Ramos (cell line): ENCODE measurements around the gene UGT2B17.

ENCODE experiments used
- in situ Hi-C: fragments of 300-500 bp; cut with MboI; formaldehyde crosslinking; loops from one replicate; pipeline ENCODE4 v1.14.3; 2022; ENCODE audit warnings: low sequenced_read_pairs; ENCODE audit not compliant: unreplicated experiment

UGT2B17 gene

GRCh38 chr4:68490826-68491457, 85.2 kb downstream of the UGT2B17 start:
- in situ Hi-C loops, result loop anchor here (25.0 kb wide), 1 partner anchor 646 kb away; no protein-coding TSS in a partner anchor

GRCh38 chr4:68489338-68489737, 86.8 kb downstream of the UGT2B17 start:
- in situ Hi-C loops, result loop anchor here (25.0 kb wide), 1 partner anchor 648 kb away; no protein-coding TSS in a partner anchor
